ENCODE measurements around the gene VASN. TPM values are rescaled to one million over a fixed set of nuclear protein-coding genes. Genes with fewer than 3 reads are reported as not detected.
"Not testable (repeated sequence)": the region's sequence is repeated elsewhere in the genome, so short reads cannot be mapped to it uniquely, and the experiment has no call there.

Gene VASN
- total and polyA plus RNA-seq, 3 experiments from 2014 or later: 0.31 TPM; not detected in 2

DNA sequence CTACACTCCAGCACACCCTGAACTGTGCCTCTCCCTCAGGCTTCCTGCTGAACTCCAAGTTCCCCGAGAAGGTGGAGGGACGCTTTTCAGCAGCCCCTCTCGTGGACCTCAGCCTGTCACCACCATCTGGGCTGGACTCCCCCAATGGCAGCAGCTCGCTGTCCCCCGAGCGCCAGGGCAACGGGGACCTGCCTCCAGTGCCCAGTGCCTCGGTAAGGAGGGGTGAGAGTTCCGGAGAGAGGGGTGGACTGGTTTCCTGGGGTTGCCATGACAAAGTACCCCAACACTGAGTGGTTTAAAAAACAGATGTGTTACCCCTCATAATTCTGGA, 38.4 kb upstream of the VASN start:
- Histone ChIP-seq H3K27ac (ENCODE audit: low read depth, low read length) (no peak overlapping the region), H3K36me3 (ENCODE audit: insufficient read depth, low read length) (no peaks in the 10 kb centered on the region), H3K9me3 (ENCODE audit: low read length) (no peaks in the 10 kb centered on the region), H3K27me3 (ENCODE audit: insufficient read depth, low read length, poor library complexity, severe bottlenecking) (no peaks in the 10 kb centered on the region), H3K4me3 (ENCODE audit: low read length) (no peak overlapping the region), H3K4me1 (ENCODE audit: insufficient read depth, low read length) (peaks cover under 1% of the 10 kb centered on the region)
- Mint-ChIP-seq H3K27me3 (peaks cover 0 to 7% of the 10 kb centered on the region in 2 donors), H3K4me1 (peaks cover 0 to 3% (median 0%) of the 10 kb centered on the region in 3 donors), H3K9me3 (no peaks in the 10 kb centered on the region), H3K36me3 (no peaks in the 10 kb centered on the region), H3K27ac (peak overlapping the region in 1 of 8 donors; percentile 50), H3K4me3 (no peak overlapping the region)
- ChIA-PET POLR2A (no interaction called here), CTCF (interaction anchor here (8.0 kb wide), 1 partner anchor 43 kb away, joined by 72 read pairs; no protein-coding TSS in a partner anchor)
- no peak for DNase-seq

- H3K27ac Mint-ChIP-seq; H3K4me1 Mint-ChIP-seq; H3K27ac ChIP-seq (ENCODE audit: low read depth, low read length); H3K27me3 Mint-ChIP-seq; H3K4me3 Mint-ChIP-seq; H3K27me3 ChIP-seq (ENCODE audit: insufficient read depth, low read length, poor library complexity, severe bottlenecking); H3K9me3 Mint-ChIP-seq; H3K9me3 ChIP-seq (ENCODE audit: low read length); DNase-seq; H3K36me3 ChIP-seq (ENCODE audit: insufficient read depth, low read length); H3K4me3 ChIP-seq (ENCODE audit: low read length); H3K4me1 ChIP-seq (ENCODE audit: insufficient read depth, low read length); H3K36me3 Mint-ChIP-seq: not testable (repeated sequence)
- ChIA-PET CTCF (interaction anchor here (1.3 kb wide), 1 partner anchor 45 kb away, joined by 3 read pairs; no protein-coding TSS in a partner anchor), POLR2A (interaction anchor here (0.6 kb wide), 1 partner anchor 25 kb away, joined by 9 read pairs; no protein-coding TSS in a partner anchor)
Observed at GRCh38 chr16:4333714-4334113, 37.9 kb upstream of the VASN start.

GRCh38 chr16:4334724-4335495, 36.7 kb upstream of the VASN start:
- no peak overlapping the region for H3K27ac Mint-ChIP-seq
- no peak overlapping the region for H3K4me3 Mint-ChIP-seq
- no peaks in the 10 kb centered on the region for H3K4me1 Mint-ChIP-seq
- Histone ChIP-seq H3K27me3 (ENCODE audit: insufficient read depth, low read length, poor library complexity, severe bottlenecking) (no peaks in the 10 kb centered on the region), H3K27ac (ENCODE audit: low read depth, low read length) (no peak overlapping the region), H3K4me3 (ENCODE audit: low read length) (no peak overlapping the region), H3K9me3 (ENCODE audit: low read length) (no peaks in the 10 kb centered on the region), H3K4me1 (ENCODE audit: insufficient read depth, low read length) (no peaks in the 10 kb centered on the region), H3K36me3 (ENCODE audit: insufficient read depth, low read length) (no peaks in the 10 kb centered on the region)
- POLR2A ChIA-PET: interaction anchor here (0.7 kb wide), 1 partner anchor 162 kb away, joined by 5 read pairs; no protein-coding TSS in a partner anchor
- peaks cover 0 to 8% (median 0%) of the 10 kb centered on the region in 3 donors for H3K36me3 Mint-ChIP-seq
- CTCF ChIA-PET: interaction anchor here (1.3 to 1.9 kb wide), 2 partner anchors 46 kb away, joined by 3 to 6 read pairs; no protein-coding TSS in a partner anchor
- H3K9me3 Mint-ChIP-seq: no peaks in the 10 kb centered on the region
- H3K27me3 Mint-ChIP-seq: peaks cover 0 to 7% of the 10 kb centered on the region in 2 donors
- DNase-seq: no peak

DNA sequence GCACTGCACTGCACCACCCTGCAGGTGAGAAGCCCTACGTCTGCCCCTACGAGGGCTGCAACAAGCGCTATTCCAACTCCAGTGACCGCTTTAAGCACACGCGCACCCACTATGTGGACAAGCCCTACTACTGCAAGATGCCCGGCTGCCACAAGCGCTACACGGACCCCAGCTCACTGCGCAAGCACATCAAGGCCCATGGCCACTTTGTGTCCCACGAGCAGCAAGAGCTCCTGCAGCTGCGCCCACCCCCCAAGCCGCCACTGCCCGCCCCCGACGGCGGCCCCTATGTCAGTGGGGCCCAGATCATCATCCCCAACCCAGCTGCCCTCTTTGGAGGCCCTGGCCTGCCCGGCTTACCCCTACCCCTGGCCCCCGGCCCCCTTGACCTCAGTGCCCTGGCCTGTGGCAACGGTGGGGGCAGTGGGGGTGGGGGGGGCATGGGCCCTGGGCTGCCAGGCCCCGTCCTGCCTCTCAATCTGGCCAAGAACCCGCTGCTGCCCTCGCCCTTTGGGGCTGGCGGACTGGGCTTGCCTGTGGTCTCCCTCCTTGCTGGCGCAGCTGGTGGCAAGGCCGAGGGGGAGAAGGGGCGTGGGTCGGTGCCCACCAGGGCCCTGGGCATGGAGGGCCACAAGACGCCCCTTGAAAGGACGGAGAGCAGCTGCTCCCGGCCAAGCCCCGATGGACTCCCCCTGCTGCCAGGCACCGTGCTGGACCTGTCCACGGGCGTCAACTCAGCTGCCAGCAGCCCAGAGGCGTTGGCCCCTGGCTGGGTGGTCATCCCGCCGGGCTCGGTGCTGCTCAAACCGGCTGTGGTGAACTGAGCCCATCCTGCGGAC, 34.7 kb upstream of the VASN start:
- Histone ChIP-seq H3K4me1 (ENCODE audit: insufficient read depth, low read length) (no peaks in the 10 kb centered on the region), H3K36me3 (ENCODE audit: insufficient read depth, low read length) (no peaks in the 10 kb centered on the region), H3K4me3 (ENCODE audit: low read length) (no peak overlapping the region), H3K27me3 (ENCODE audit: insufficient read depth, low read length, poor library complexity, severe bottlenecking) (no peaks in the 10 kb centered on the region), H3K27ac (ENCODE audit: low read depth, low read length) (no peak overlapping the region), H3K9me3 (ENCODE audit: low read length) (no peaks in the 10 kb centered on the region)
- H3K36me3 Mint-ChIP-seq: peaks cover 0 to 18% (median 0%) of the 10 kb centered on the region in 3 donors
- no peak overlapping the region for H3K4me3 Mint-ChIP-seq
- CTCF ChIA-PET: interaction anchor here (1.7 to 1.9 kb wide), 2 partner anchors 48 kb away, joined by 5 to 6 read pairs; no protein-coding TSS in a partner anchor
- no peak overlapping the region for H3K27ac Mint-ChIP-seq
- no peaks in the 10 kb centered on the region for H3K9me3 Mint-ChIP-seq
- POLR2A ChIA-PET: interaction anchor here (0.6 kb wide), 1 partner anchor 136 kb away, joined by 4 read pairs; no protein-coding TSS in a partner anchor
- no peak for DNase-seq
- H3K27me3 Mint-ChIP-seq: peaks cover 0 to 2% of the 10 kb centered on the region in 2 donors
- no peaks in the 10 kb centered on the region for H3K4me1 Mint-ChIP-seq

DNA sequence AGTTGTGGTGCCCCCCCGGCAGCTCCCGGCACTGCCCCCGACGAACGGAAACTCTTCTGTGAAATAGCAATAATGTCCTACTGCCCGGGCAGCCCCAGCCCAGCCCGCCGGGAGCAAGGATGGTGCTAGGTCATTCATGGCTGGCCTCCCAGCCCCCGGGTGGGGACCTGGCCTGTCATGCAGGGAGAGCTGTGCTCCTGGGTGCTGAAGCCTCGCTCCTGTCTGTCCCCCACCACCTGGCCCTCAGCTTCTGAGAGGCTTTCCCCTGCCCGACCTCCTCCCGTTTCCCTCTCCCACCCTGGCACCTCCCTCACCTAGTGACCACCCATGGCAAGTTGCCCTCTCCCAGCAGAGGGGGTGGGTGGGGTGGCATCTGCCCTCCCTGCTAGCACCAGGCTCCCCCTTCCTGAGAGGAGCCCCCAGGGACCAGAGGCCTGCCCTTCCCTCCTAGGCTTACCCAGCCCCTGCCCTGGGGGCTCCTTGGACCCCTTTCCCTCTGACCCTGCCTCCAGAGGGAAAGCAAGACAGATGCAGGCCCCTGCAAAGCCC, 34.0 kb upstream of the VASN start:
- Mint-ChIP-seq H3K9me3 (no peaks in the 10 kb centered on the region), H3K4me3 (no peak overlapping the region), H3K36me3 (peaks cover 0 to 18% (median 0%) of the 10 kb centered on the region in 3 donors), H3K27me3 (peaks cover 0 to 2% of the 10 kb centered on the region in 2 donors), H3K4me1 (no peaks in the 10 kb centered on the region), H3K27ac (peak overlapping the region in 1 of 8 donors; percentile 9)
- no peak for DNase-seq
- H3K36me3 ChIP-seq (ENCODE audit: insufficient read depth, low read length): no peaks in the 10 kb centered on the region
- ChIA-PET CTCF (interaction anchor here (1.7 kb wide), 1 partner anchor 49 kb away, joined by 5 read pairs; no protein-coding TSS in a partner anchor), POLR2A (interaction anchor here (0.6 kb wide), 1 partner anchor 135 kb away, joined by 4 read pairs; no protein-coding TSS in a partner anchor)
- no peaks in the 10 kb centered on the region for H3K27me3 ChIP-seq (ENCODE audit: insufficient read depth, low read length, poor library complexity, severe bottlenecking)
- H3K4me1 ChIP-seq (ENCODE audit: insufficient read depth, low read length): no peaks in the 10 kb centered on the region
- no peak overlapping the region for H3K27ac ChIP-seq (ENCODE audit: low read depth, low read length)
- H3K4me3 ChIP-seq (ENCODE audit: low read length): no peak overlapping the region
- no peaks in the 10 kb centered on the region for H3K9me3 ChIP-seq (ENCODE audit: low read length)

DNA sequence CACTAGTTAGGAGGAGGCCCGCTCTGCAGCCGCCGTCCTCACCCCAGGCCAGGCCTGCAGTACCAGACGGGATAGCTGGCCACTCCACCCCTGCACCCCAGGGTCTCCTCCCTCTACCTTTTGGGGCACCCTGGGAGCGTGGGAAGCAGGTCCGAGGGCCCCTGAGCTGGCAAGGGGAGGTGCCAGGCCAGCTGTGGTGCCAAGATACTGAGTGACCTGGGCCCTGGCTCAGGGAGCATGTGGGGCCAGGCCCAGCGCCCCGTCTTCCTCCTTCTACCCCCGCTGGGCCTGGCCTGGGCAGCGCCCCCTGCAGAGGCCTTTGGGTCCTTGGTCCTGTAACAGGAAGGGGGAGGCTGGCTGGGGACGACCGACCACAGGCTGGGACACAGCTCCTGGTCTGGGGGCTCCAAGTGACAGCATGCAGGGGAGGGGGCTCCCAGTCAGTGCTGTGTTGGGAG, 33.5 kb upstream of the VASN start:
- no peak overlapping the region for H3K27ac ChIP-seq (ENCODE audit: low read depth, low read length)
- H3K4me3 Mint-ChIP-seq: no peak overlapping the region
- ChIA-PET CTCF (interaction anchor here (0.6 to 1.7 kb wide), 3 partner anchors 12 to 1927 kb away, joined by 3 to 5 read pairs (median 3); no protein-coding TSS in a partner anchor), POLR2A (no interaction called here)
- H3K27me3 ChIP-seq (ENCODE audit: insufficient read depth, low read length, poor library complexity, severe bottlenecking): no peaks in the 10 kb centered on the region
- H3K9me3 ChIP-seq (ENCODE audit: low read length): no peaks in the 10 kb centered on the region
- no peaks in the 10 kb centered on the region for H3K4me1 ChIP-seq (ENCODE audit: insufficient read depth, low read length)
- H3K36me3 ChIP-seq (ENCODE audit: insufficient read depth, low read length): no peaks in the 10 kb centered on the region
- DNase-seq: no peak
- H3K36me3 Mint-ChIP-seq: peaks cover 0 to 18% (median 0%) of the 10 kb centered on the region in 3 donors
- no peaks in the 10 kb centered on the region for H3K9me3 Mint-ChIP-seq
- no peaks in the 10 kb centered on the region for H3K4me1 Mint-ChIP-seq
- peaks cover 0 to 2% of the 10 kb centered on the region in 2 donors for H3K27me3 Mint-ChIP-seq
- H3K27ac Mint-ChIP-seq: no peak overlapping the region
- no peak overlapping the region for H3K4me3 ChIP-seq (ENCODE audit: low read length)

- Histone ChIP-seq H3K27me3 (ENCODE audit: insufficient read depth, low read length, poor library complexity, severe bottlenecking) (no peaks in the 10 kb centered on the region), H3K27ac (ENCODE audit: low read depth, low read length) (no peak overlapping the region), H3K4me3 (ENCODE audit: low read length) (no peak overlapping the region), H3K36me3 (ENCODE audit: insufficient read depth, low read length) (no peaks in the 10 kb centered on the region), H3K9me3 (ENCODE audit: low read length) (no peaks in the 10 kb centered on the region), H3K4me1 (ENCODE audit: insufficient read depth, low read length) (no peaks in the 10 kb centered on the region)
- Mint-ChIP-seq H3K4me1 (peaks cover 0 to 4% (median 2%) of the 10 kb centered on the region in 3 donors), H3K36me3 (peaks cover 0 to 19% (median 0%) of the 10 kb centered on the region in 3 donors), H3K9me3 (no peaks in the 10 kb centered on the region), H3K27ac (no peak overlapping the region), H3K27me3 (no peaks in the 10 kb centered on the region), H3K4me3 (no peak overlapping the region)
- no peak for DNase-seq
- ChIA-PET CTCF (interaction anchor here (0.6 to 1.7 kb wide), 4 partner anchors 10 to 1928 kb away, joined by 3 to 5 read pairs (median 4); no protein-coding TSS in a partner anchor), POLR2A (no interaction called here)
Observed at GRCh38 chr16:4338712-4339299, 32.8 kb upstream of the VASN start.

All from CD8-positive, alpha-beta memory T cell (primary cell).